ENCODE data around the gene ITPKB.
"Not testable (repeated sequence)": the region's sequence is repeated elsewhere in the genome, so short reads cannot be mapped to it uniquely, and the experiment has no call there.

Gene ITPKB

GRCh38 chr1:226738995-226739695 is at the start of gene ITPKB:
Gene ITPKB (minus strand): TSS chr1:226739282. CDS start chr1:226737458, 1,824 bp downstream.
- DNase-seq: peak; percentile 68

GRCh38 chr1:226787638-226788037 is 48.6 kb upstream of the ITPKB start:
- DNase-seq: no peak

GRCh38 chr1:226787071-226787470 is 48.0 kb upstream of the ITPKB start:
- DNase-seq: no peak

- DNase-seq: no peak
Measured at GRCh38 chr1:226786550-226786949, 47.5 kb upstream of the ITPKB start.

- DNase-seq: no peak
Measured at GRCh38 chr1:226785805-226786204, 46.7 kb upstream of the ITPKB start.

- no peak for DNase-seq
Measured at GRCh38 chr1:226784081-226785049, 45.3 kb upstream of the ITPKB start.

GRCh38 chr1:226782845-226783601 is 43.9 kb upstream of the ITPKB start:
- DNase-seq: no peak

- no peak for DNase-seq
Measured at GRCh38 chr1:226781937-226782609, 43.0 kb upstream of the ITPKB start.

GRCh38 chr1:226779561-226779960 is 40.5 kb upstream of the ITPKB start:
- DNase-seq: no peak

- DNase-seq: peak; percentile 69
Measured at GRCh38 chr1:226778657-226779058, 39.6 kb upstream of the ITPKB start.

- DNase-seq: no peak
Measured at GRCh38 chr1:226776975-226777374, 37.9 kb upstream of the ITPKB start.

GRCh38 chr1:226776066-226776465 is 37.0 kb upstream of the ITPKB start:
- DNase-seq: no peak

- DNase-seq: no peak
Measured at GRCh38 chr1:226772446-226773139, 33.5 kb upstream of the ITPKB start.

GRCh38 chr1:226767170-226767569 is 28.1 kb upstream of the ITPKB start:
- DNase-seq: not testable (repeated sequence)

GRCh38 chr1:226766565-226766964 is 27.5 kb upstream of the ITPKB start:
- no peak for DNase-seq

GRCh38 chr1:226764533-226764932 is 25.5 kb upstream of the ITPKB start:
- DNase-seq: no peak

- peak; percentile 89 for DNase-seq
Measured at GRCh38 chr1:226763905-226764264, 24.8 kb upstream of the ITPKB start.

- DNase-seq: no peak
Measured at GRCh38 chr1:226762988-226763904, 24.2 kb upstream of the ITPKB start.

- no peak for DNase-seq
Measured at GRCh38 chr1:226762055-226762454, 23.0 kb upstream of the ITPKB start.

- DNase-seq: no peak
Measured at GRCh38 chr1:226761322-226761721, 22.2 kb upstream of the ITPKB start.

Measured in fibroblast of skin of right biceps (primary cell).